A673 (cell line): Measurements from ENCODE around the gene FCHSD2.

ENCODE experiments used
- CTCF ChIP-seq: fragments of 300-800, 200-600 bp; sonication (generic); conservative IDR thresholded peaks from 2 replicates; pipeline ENCODE4 v1.5.1; 2017; ENCODE audit warnings: low read depth, mild to moderate bottlenecking, antibody characterized with exemption, low read length, moderate library complexity, mixed read lengths
- EZH2 ChIP-seq: fragments of 200-600 bp; sonication (generic); IDR thresholded peaks from 2 replicates; pipeline ENCODE4 v1.6.1; 2017; ENCODE audit warnings: borderline replicate concordance, low read depth, mild to moderate bottlenecking, mixed read lengths, antibody characterized with exemption, low read length; ENCODE audit not compliant: poor library complexity, severe bottlenecking

- TF ChIP-seq EZH2 (no peak), CTCF (no peak)
These were observed 324.2 kb downstream of the FCHSD2 start for GRCh38 chr11:72817966-72818365.
